Measurements from ENCODE around the gene CNIH1. TPM values are rescaled to one million over a fixed set of nuclear protein-coding genes. Genes with fewer than 3 reads are reported as not detected.
A peak's percentile ranks its signal among the peaks of the same experiment; 100 is the strongest.

CNIH1 gene
- total and polyA plus RNA-seq, 2 of the 13 experiments (the other 11 are each of a cell fraction or from before 2014, with no cell fraction given): 166 to 421 TPM

- TF ChIP-seq, protein P1, sequence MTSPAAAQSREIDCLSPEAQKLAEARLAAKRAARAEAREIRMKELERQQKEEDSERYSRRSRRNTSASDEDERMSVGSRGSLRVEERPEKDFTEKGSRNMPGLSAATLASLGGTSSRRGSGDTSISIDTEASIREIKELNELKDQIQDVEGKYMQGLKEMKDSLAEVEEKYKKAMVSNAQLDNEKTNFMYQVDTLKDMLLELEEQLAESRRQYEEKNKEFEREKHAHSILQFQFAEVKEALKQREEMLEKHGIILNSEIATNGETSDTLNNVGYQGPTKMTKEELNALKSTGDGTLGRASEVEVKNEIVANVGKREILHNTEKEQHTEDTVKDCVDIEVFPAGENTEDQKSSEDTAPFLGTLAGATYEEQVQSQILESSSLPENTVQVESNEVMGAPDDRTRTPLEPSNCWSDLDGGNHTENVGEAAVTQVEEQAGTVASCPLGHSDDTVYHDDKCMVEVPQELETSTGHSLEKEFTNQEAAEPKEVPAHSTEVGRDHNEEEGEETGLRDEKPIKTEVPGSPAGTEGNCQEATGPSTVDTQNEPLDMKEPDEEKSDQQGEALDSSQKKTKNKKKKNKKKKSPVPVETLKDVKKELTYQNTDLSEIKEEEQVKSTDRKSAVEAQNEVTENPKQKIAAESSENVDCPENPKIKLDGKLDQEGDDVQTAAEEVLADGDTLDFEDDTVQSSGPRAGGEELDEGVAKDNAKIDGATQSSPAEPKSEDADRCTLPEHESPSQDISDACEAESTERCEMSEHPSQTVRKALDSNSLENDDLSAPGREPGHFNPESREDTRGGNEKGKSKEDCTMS (CRISPR knock-in tag; conservative IDR thresholded peaks at IDR 0.05): no peak
- TF ChIP-seq EP300 (IDR thresholded peaks at IDR 0.05; ENCODE audit: low read depth in 2 of 2, low read length in 2 of 2) (peak; percentile 88), EP300 (CRISPR knock-in tag; IDR thresholded peaks at IDR 0.05; ENCODE audit: borderline replicate concordance) (peak; percentile 90), KLF9 (CRISPR knock-in tag; IDR thresholded peaks at IDR 0.05; ENCODE audit: low read depth) (no peak), SMYD3 (CRISPR knock-in tag; IDR thresholded peaks at IDR 0.05) (no peak), CREB1 (IDR thresholded peaks at IDR 0.05) (peak; percentile 23; the same call in 1 of the 2 replicates), CREB1 (CRISPR knock-in tag; IDR thresholded peaks at IDR 0.05) (peak; percentile 49), MEF2D (CRISPR knock-in tag; IDR thresholded peaks at IDR 0.05) (no peak), LCORL (IDR thresholded peaks at IDR 0.05) (peak; percentile 62; the same call in 1 of the 2 replicates), LCORL (CRISPR knock-in tag; IDR thresholded peaks at IDR 0.05) (peak; percentile 86), GTF2F1 (IDR thresholded peaks at IDR 0.05; ENCODE audit: low read length) (no peak), ZNF235 (CRISPR knock-in tag; IDR thresholded peaks at IDR 0.05; ENCODE audit: borderline replicate concordance) (no peak), HOXA5 (CRISPR knock-in tag; IDR thresholded peaks at IDR 0.05) (no peak), ZSCAN29 (CRISPR knock-in tag; conservative IDR thresholded peaks at IDR 0.05) (0 out of 2 replicates have a peak, but pooled peaks have one; percentile 50), ARHGAP35 (CRISPR knock-in tag; IDR thresholded peaks at IDR 0.05; ENCODE audit: borderline replicate concordance) (no peak), ZNF263 (CRISPR knock-in tag; IDR thresholded peaks at IDR 0.05) (no peak), BRD4 (CRISPR knock-in tag; IDR thresholded peaks at IDR 0.05) (no peak), SALL2 (CRISPR knock-in tag; IDR thresholded peaks at IDR 0.05) (no peak), RFX5 (IDR thresholded peaks at IDR 0.05; ENCODE audit: low read depth, low read length) (no peak), ZNF446 (CRISPR knock-in tag; IDR thresholded peaks at IDR 0.05) (no peak), NFYC (CRISPR knock-in tag; IDR thresholded peaks at IDR 0.05) (no peak), ZNF563 (CRISPR knock-in tag; IDR thresholded peaks at IDR 0.05) (no peak), CBX5 (CRISPR knock-in tag; IDR thresholded peaks at IDR 0.05; ENCODE audit: borderline replicate concordance) (peak; percentile 96; the same call in 1 of the 2 replicates), ISX (CRISPR knock-in tag; conservative IDR thresholded peaks at IDR 0.05) (no peak), ZNF883 (CRISPR knock-in tag; IDR thresholded peaks at IDR 0.05; ENCODE audit: not compliant biosample characterization) (no peak), AHR (CRISPR knock-in tag; IDR thresholded peaks at IDR 0.05) (no peak)
- TF ChIP-seq, protein P2, sequence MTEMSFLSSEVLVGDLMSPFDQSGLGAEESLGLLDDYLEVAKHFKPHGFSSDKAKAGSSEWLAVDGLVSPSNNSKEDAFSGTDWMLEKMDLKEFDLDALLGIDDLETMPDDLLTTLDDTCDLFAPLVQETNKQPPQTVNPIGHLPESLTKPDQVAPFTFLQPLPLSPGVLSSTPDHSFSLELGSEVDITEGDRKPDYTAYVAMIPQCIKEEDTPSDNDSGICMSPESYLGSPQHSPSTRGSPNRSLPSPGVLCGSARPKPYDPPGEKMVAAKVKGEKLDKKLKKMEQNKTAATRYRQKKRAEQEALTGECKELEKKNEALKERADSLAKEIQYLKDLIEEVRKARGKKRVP (CRISPR knock-in tag; IDR thresholded peaks at IDR 0.05): peak in 1 of 2 experiments; percentile 88; a peak in 2 of 4 replicates
- TF ChIP-seq, protein P3, sequence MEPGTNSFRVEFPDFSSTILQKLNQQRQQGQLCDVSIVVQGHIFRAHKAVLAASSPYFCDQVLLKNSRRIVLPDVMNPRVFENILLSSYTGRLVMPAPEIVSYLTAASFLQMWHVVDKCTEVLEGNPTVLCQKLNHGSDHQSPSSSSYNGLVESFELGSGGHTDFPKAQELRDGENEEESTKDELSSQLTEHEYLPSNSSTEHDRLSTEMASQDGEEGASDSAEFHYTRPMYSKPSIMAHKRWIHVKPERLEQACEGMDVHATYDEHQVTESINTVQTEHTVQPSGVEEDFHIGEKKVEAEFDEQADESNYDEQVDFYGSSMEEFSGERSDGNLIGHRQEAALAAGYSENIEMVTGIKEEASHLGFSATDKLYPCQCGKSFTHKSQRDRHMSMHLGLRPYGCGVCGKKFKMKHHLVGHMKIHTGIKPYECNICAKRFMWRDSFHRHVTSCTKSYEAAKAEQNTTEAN (CRISPR knock-in tag; conservative IDR thresholded peaks at IDR 0.05): peak; percentile 93
- TF ChIP-seq, protein P4, sequence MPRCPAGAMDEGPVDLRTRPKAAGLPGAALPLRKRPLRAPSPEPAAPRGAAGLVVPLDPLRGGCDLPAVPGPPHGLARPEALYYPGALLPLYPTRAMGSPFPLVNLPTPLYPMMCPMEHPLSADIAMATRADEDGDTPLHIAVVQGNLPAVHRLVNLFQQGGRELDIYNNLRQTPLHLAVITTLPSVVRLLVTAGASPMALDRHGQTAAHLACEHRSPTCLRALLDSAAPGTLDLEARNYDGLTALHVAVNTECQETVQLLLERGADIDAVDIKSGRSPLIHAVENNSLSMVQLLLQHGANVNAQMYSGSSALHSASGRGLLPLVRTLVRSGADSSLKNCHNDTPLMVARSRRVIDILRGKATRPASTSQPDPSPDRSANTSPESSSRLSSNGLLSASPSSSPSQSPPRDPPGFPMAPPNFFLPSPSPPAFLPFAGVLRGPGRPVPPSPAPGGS (CRISPR knock-in tag; IDR thresholded peaks at IDR 0.05): no peak
Observed at GRCh38 chr14:54447231-54447692, 6.1 kb upstream of the CNIH1 start (continued).

All from HepG2 (cell line).